ENCODE results near the gene HOXD3. TPM values are rescaled to one million over a fixed set of nuclear protein-coding genes. Genes with fewer than 3 reads are reported as not detected.

The HOXD3 gene
- polyA plus RNA-seq, 3 donors, result not detected

GRCh38 chr2:176211110-176211509, 54.0 kb downstream of the HOXD3 start:
- H3K4me2 ChIP-seq (replicated peaks; ENCODE audit: extremely low read depth, low read length, poor library complexity, severe bottlenecking), result no peak overlapping the region
- no peaks in the 10 kb centered on the region for H4K20me1 ChIP-seq (ENCODE audit: insufficient read depth, low read length)
- H3K79me2 ChIP-seq (ENCODE audit: insufficient read depth, low read length), result no peaks in the 10 kb centered on the region
- H3K36me3 ChIP-seq (replicated peaks in 1 of 2; ENCODE audit: control insufficient read depth in 1 of 2, insufficient read depth in 2 of 2, low read length in 2 of 2), result no peaks in the 10 kb centered on the region
- Mint-ChIP-seq H3K27me3 (ENCODE audit: low read depth in 3 of 3) (peaks cover 5 to 19% (median 13%) of the 10 kb centered on the region in 3 donors), H3K27ac (no peak overlapping the region), H3K9me3 (peaks cover 0 to 8% (median 0%) of the 10 kb centered on the region in 7 donors), H3K4me1 (no peaks in the 10 kb centered on the region), H3K36me3 (no peaks in the 10 kb centered on the region), H3K4me3 (no peak overlapping the region)
- H3K27me3 ChIP-seq (ENCODE audit: control insufficient read depth in 2 of 2, insufficient read depth in 2 of 2, low read length in 2 of 2), result peaks cover 10 to 13% of the 10 kb centered on the region in 2 donors
- DNase-seq, result no peak
- H3K27ac ChIP-seq (ENCODE audit: low read depth in 1 of 2, low read length in 2 of 2), result no peak overlapping the region
- no CpG with 5 or more reads among the region's 1 CpG for WGBS (ENCODE audit: insufficient coverage)
- H3K4me3 ChIP-seq (replicated peaks in 1 of 3; ENCODE audit: low read depth in 2 of 3, low read length in 3 of 3), result no peak overlapping the region
- TF ChIP-seq, protein P1, sequence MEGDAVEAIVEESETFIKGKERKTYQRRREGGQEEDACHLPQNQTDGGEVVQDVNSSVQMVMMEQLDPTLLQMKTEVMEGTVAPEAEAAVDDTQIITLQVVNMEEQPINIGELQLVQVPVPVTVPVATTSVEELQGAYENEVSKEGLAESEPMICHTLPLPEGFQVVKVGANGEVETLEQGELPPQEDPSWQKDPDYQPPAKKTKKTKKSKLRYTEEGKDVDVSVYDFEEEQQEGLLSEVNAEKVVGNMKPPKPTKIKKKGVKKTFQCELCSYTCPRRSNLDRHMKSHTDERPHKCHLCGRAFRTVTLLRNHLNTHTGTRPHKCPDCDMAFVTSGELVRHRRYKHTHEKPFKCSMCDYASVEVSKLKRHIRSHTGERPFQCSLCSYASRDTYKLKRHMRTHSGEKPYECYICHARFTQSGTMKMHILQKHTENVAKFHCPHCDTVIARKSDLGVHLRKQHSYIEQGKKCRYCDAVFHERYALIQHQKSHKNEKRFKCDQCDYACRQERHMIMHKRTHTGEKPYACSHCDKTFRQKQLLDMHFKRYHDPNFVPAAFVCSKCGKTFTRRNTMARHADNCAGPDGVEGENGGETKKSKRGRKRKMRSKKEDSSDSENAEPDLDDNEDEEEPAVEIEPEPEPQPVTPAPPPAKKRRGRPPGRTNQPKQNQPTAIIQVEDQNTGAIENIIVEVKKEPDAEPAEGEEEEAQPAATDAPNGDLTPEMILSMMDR (IDR thresholded peaks at IDR 0.05), result no peak
- H3K9ac ChIP-seq (ENCODE audit: insufficient read depth, low read length, poor library complexity, severe bottlenecking), result no peak overlapping the region
- H2AFZ ChIP-seq (ENCODE audit: insufficient read depth, low read depth, low read length, poor library complexity, severe bottlenecking), result no peak overlapping the region
- no peaks in the 10 kb centered on the region for H3K4me1 ChIP-seq (ENCODE audit: control insufficient read depth in 1 of 2, insufficient read depth in 2 of 2, low read length in 2 of 2)
- intact Hi-C loops (cut with micrococcal nuclease), result no loop called here
- H3K9me3 ChIP-seq (replicated peaks in 1 of 2; ENCODE audit: control insufficient read depth in 1 of 2, insufficient read depth in 1 of 2, low read length in 2 of 2), result no peaks in the 10 kb centered on the region

GRCh38 chr2:176212276-176212675, 55.2 kb downstream of the HOXD3 start:
- Histone ChIP-seq H3K4me2 (replicated peaks; ENCODE audit: extremely low read depth, low read length, poor library complexity, severe bottlenecking) (no peak overlapping the region), H3K9me3 (replicated peaks in 1 of 2; ENCODE audit: control insufficient read depth in 1 of 2, insufficient read depth in 1 of 2, low read length in 2 of 2) (no peaks in the 10 kb centered on the region), H3K79me2 (ENCODE audit: insufficient read depth, low read length) (no peaks in the 10 kb centered on the region), H2AFZ (ENCODE audit: insufficient read depth, low read depth, low read length, poor library complexity, severe bottlenecking) (no peak overlapping the region), H3K4me1 (ENCODE audit: control insufficient read depth in 1 of 2, insufficient read depth in 2 of 2, low read length in 2 of 2) (no peaks in the 10 kb centered on the region), H3K4me3 (replicated peaks in 1 of 3; ENCODE audit: low read depth in 2 of 3, low read length in 3 of 3) (no peak overlapping the region), H3K27me3 (ENCODE audit: control insufficient read depth in 2 of 2, insufficient read depth in 2 of 2, low read length in 2 of 2) (peaks cover 10 to 13% of the 10 kb centered on the region in 2 donors), H3K27ac (ENCODE audit: low read depth in 1 of 2, low read length in 2 of 2) (no peak overlapping the region), H3K9ac (ENCODE audit: insufficient read depth, low read length, poor library complexity, severe bottlenecking) (no peak overlapping the region), H3K36me3 (replicated peaks in 1 of 2; ENCODE audit: control insufficient read depth in 1 of 2, insufficient read depth in 2 of 2, low read length in 2 of 2) (no peaks in the 10 kb centered on the region), H4K20me1 (ENCODE audit: insufficient read depth, low read length) (no peaks in the 10 kb centered on the region)
- no peak for DNase-seq
- H3K27ac Mint-ChIP-seq, result no peak overlapping the region
- no peaks in the 10 kb centered on the region for H3K4me1 Mint-ChIP-seq
- no peak overlapping the region for H3K4me3 Mint-ChIP-seq
- H3K36me3 Mint-ChIP-seq, result no peaks in the 10 kb centered on the region
- peaks cover 0 to 8% (median 0%) of the 10 kb centered on the region in 7 donors for H3K9me3 Mint-ChIP-seq
- intact Hi-C loops (cut with micrococcal nuclease), result no loop called here
- peaks cover 5 to 16% (median 13%) of the 10 kb centered on the region in 3 donors for H3K27me3 Mint-ChIP-seq (ENCODE audit: low read depth in 3 of 3)
- TF ChIP-seq, protein P1 (IDR thresholded peaks at IDR 0.05), result no peak

Data from CD14-positive monocyte (primary cell).